ENCODE results near the gene PID1. TPM values are rescaled to one million over a fixed set of nuclear protein-coding genes. Genes with fewer than 3 reads are reported as not detected.

PID1 gene, protein sequence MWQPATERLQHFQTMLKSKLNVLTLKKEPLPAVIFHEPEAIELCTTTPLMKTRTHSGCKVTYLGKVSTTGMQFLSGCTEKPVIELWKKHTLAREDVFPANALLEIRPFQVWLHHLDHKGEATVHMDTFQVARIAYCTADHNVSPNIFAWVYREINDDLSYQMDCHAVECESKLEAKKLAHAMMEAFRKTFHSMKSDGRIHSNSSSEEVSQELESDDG
- total RNA-seq: 1.0 TPM
- polyA plus RNA-seq: 5.2 TPM
- long read RNA-seq, donor 1: 0 reads
- long read RNA-seq, donor 2, partial matches to known transcripts: 0 of 2 reads
- long read RNA-seq, donor 2, other reads (novel, unspliced or antisense): 0 of 2 reads
- long read RNA-seq, donor 3, partial matches to known transcripts: 0 of 1 reads
- long read RNA-seq, donor 3, other reads (novel, unspliced or antisense): 0 of 1 reads
- long read RNA-seq, donor 4, partial matches to known transcripts: 0 of 1 reads
- long read RNA-seq, donor 4, other reads (novel, unspliced or antisense): 0 of 1 reads
- long read RNA-seq, donor 5, partial matches to known transcripts: 0 of 2 reads
- long read RNA-seq, donor 5, other reads (novel, unspliced or antisense): 0 of 2 reads
- long read RNA-seq, donor 6, partial matches to known transcripts: 0 of 2 reads
- long read RNA-seq, donor 6, other reads (novel, unspliced or antisense): 0 of 2 reads
- long read RNA-seq, donor 7, partial matches to known transcripts: 0 of 1 reads
- long read RNA-seq, donor 7, other reads (novel, unspliced or antisense): 0 of 1 reads
- long read RNA-seq, donor 8: 0 reads
- long read RNA-seq, donor 9, partial matches to known transcripts: 0 of 1 reads
- long read RNA-seq, donor 9, other reads (novel, unspliced or antisense): 0 of 1 reads
- long read RNA-seq, donor 10: 0 reads

DNA sequence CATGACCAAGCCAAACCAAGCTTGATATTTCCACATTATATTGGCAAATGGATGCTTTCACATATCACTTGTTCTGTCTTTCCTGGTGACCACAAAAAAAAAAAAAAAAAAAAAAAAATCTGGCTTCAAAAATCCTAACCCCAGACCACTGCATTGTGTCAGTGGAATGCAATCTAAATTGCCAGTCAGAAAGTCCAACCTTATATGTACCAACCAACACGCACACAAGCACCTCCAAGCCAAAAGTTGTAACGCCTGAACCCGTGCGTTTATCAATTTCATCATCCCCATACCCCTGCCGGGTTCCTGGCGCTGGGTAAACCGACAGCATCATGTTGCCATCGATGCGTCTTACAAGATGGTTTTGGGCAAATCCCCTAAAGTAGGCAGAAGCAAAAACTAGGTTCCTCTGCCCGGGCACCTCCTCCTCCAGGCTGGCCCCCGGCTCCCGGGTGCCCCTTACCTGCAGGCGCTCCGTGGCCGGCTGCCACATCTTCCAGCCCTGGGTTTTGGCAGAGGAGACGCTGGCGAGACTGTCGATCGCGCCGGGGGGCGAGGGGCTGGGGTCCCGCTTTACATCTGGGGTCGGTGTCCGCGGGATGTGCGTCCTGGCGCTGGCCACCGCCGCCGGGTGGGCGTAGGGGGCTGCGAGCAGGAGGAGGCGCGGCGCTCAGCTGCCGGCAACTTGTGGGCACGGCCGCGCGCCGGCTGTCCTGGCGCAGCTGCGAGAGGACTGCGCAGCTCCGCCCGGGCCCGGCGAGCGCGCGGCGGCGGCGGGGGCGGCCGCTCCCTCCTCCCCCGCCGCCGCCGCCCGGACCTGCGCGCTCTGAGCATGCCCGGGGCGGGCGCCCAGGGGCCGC is at the start of gene PID1:
PID1 (minus strand) TSS at position 737 of the 860 bp plus-strand sequence; CDS start at position 493, 244 bp downstream.
- Histone ChIP-seq H3K9me3 (ENCODE audit: control insufficient read depth in 2 of 2, insufficient read depth in 1 of 2, low read length in 1 of 2) (no peaks in the 10 kb centered on the region), H3K27ac (ENCODE audit: low read depth in 1 of 2, low read length in 1 of 2) (no peak within 1 kb of the TSS), H3K36me3 (ENCODE audit: control insufficient read depth in 2 of 2, insufficient read depth in 2 of 2, low read length in 1 of 2) (no peaks in the 10 kb centered on the region), H3K27me3 (ENCODE audit: control insufficient read depth in 2 of 2, insufficient read depth in 1 of 2, low read length in 1 of 2) (peaks cover 18 to 30% of the 10 kb centered on the region in 2 donors), H3K4me3 (ENCODE audit: low read length in 2 of 2) (peak within 1 kb of the TSS in 1 of 2 donors; percentile 27), H3K4me1 (ENCODE audit: control insufficient read depth in 2 of 2, insufficient read depth in 2 of 2, low read length in 2 of 2) (no peaks in the 10 kb centered on the region)
- WGBS: 6% methylated on average over 68 of the region's 68 CpGs
- no peak for DNase-seq (ENCODE audit: low read depth in 6 of 9, low spot score in 9 of 9)

DNA sequence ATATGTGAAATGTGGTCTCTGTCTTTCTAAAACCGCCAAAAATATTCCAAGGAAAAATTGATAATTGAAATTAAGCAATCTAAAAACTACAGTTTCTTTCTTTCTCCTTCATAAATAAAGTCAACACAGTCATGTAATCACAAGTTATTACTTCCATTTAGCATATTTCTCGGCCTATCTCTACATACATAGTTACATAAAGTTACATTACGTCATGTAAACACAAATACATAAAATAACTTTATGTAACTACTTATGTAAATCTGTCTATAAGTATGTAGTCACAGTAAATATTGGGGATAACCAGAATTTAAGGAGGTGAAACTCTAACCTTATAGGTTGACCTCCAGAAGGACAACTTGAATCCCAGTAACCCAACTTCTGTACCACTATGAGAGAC is 48.5 kb upstream of the PID1 start:
- 92% methylated on average over 3 of the region's 3 CpGs for WGBS
- H3K27me3 ChIP-seq (ENCODE audit: control insufficient read depth in 2 of 2, insufficient read depth in 1 of 2, low read length in 1 of 2): no peaks in the 10 kb centered on the region
- no peaks in the 10 kb centered on the region for H3K36me3 ChIP-seq (ENCODE audit: control insufficient read depth in 2 of 2, insufficient read depth in 2 of 2, low read length in 1 of 2)
- no peaks in the 10 kb centered on the region for H3K4me1 ChIP-seq (ENCODE audit: control insufficient read depth in 2 of 2, insufficient read depth in 2 of 2, low read length in 2 of 2)
- H3K27ac ChIP-seq (ENCODE audit: low read depth in 1 of 2, low read length in 1 of 2): no peak overlapping the region
- no peak overlapping the region for H3K4me3 ChIP-seq (ENCODE audit: low read length in 2 of 2)
- no peak for DNase-seq (ENCODE audit: low read depth in 6 of 9, low spot score in 9 of 9)
- H3K9me3 ChIP-seq (ENCODE audit: control insufficient read depth in 2 of 2, insufficient read depth in 1 of 2, low read length in 1 of 2): no peaks in the 10 kb centered on the region

DNA sequence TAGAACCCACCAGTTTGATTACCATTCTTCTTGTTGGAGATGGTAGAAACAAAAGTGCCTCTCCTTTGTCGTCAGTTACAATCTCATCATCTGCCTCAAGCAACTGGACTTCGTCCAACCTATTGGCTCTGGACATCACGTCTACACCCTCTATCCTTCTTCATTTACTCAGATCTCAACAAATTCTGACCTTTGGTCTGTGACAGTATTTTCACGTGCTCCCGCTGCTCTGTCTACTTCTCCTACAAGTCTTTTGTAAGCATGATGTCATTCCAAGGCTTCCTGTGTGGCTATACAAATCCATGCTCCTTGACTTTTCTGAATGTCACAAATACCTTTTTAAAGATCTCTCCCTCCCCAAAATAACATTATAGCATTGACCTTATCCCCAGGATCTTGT is 43.0 kb upstream of the PID1 start:
- Histone ChIP-seq H3K9me3 (ENCODE audit: control insufficient read depth in 2 of 2, insufficient read depth in 1 of 2, low read length in 1 of 2) (no peaks in the 10 kb centered on the region), H3K27me3 (ENCODE audit: control insufficient read depth in 2 of 2, insufficient read depth in 1 of 2, low read length in 1 of 2) (no peaks in the 10 kb centered on the region), H3K36me3 (ENCODE audit: control insufficient read depth in 2 of 2, insufficient read depth in 2 of 2, low read length in 1 of 2) (no peaks in the 10 kb centered on the region), H3K4me3 (ENCODE audit: low read length in 2 of 2) (no peak overlapping the region), H3K27ac (ENCODE audit: low read depth in 1 of 2, low read length in 1 of 2) (no peak overlapping the region), H3K4me1 (ENCODE audit: control insufficient read depth in 2 of 2, insufficient read depth in 2 of 2, low read length in 2 of 2) (no peaks in the 10 kb centered on the region)
- 92% methylated on average over 5 of the region's 5 CpGs for WGBS
- no peak for DNase-seq (ENCODE audit: low read depth in 6 of 9, low spot score in 9 of 9)

DNA sequence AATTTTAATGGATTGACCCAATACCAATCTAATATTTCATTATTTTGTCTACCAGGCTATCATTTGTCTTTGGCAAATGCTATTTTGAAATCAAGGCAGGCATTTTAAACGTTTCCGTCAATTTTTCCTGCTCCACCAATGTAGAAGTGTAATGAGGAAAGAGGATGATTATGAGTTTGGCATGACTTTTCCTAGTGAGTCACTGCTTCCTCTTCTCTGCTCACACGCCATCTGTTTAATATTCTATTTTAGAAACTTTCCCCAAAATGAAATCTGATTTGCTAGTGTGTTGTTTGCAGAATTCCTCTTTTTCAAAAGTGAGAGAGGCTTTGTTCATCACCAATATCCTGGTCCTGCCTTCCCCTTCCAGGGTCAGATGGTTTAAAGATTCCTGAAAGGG is 42.5 kb upstream of the PID1 start:
- Histone ChIP-seq H3K27me3 (ENCODE audit: control insufficient read depth in 2 of 2, insufficient read depth in 1 of 2, low read length in 1 of 2) (no peaks in the 10 kb centered on the region), H3K4me1 (ENCODE audit: control insufficient read depth in 2 of 2, insufficient read depth in 2 of 2, low read length in 2 of 2) (no peaks in the 10 kb centered on the region), H3K4me3 (ENCODE audit: low read length in 2 of 2) (no peak overlapping the region), H3K36me3 (ENCODE audit: control insufficient read depth in 2 of 2, insufficient read depth in 2 of 2, low read length in 1 of 2) (no peaks in the 10 kb centered on the region), H3K9me3 (ENCODE audit: control insufficient read depth in 2 of 2, insufficient read depth in 1 of 2, low read length in 1 of 2) (no peaks in the 10 kb centered on the region), H3K27ac (ENCODE audit: low read depth in 1 of 2, low read length in 1 of 2) (no peak overlapping the region)
- WGBS: 85% methylated on average over 3 of the region's 3 CpGs
- DNase-seq (ENCODE audit: low read depth in 6 of 9, low spot score in 9 of 9): no peak

DNA sequence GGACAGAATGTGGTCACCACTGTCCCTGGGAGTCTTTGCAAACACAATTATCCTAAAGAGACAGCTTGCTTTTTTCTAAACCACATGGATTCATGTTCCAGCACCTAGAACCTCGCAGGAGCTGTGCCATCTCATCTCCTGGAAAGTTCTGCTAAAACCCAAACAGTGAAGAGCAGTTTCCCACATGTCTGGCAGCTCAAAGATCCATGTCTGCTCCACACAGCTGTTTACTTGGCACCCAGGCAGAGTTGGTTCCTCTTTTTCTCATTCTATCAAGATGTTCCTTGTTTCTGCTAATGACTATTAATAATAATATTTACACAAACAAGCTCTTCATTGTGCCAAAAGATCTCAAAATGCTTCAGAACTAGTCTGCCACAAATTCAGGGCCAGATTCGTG is 30.1 kb upstream of the PID1 start:
- H3K27me3 ChIP-seq (ENCODE audit: control insufficient read depth in 2 of 2, insufficient read depth in 1 of 2, low read length in 1 of 2): no peaks in the 10 kb centered on the region
- WGBS: 62% methylated on average over 2 of the region's 2 CpGs
- no peak overlapping the region for H3K4me3 ChIP-seq (ENCODE audit: low read length in 2 of 2)
- H3K9me3 ChIP-seq (ENCODE audit: control insufficient read depth in 2 of 2, insufficient read depth in 1 of 2, low read length in 1 of 2): no peaks in the 10 kb centered on the region
- no peaks in the 10 kb centered on the region for H3K36me3 ChIP-seq (ENCODE audit: control insufficient read depth in 2 of 2, insufficient read depth in 2 of 2, low read length in 1 of 2)
- no peak overlapping the region for H3K27ac ChIP-seq (ENCODE audit: low read depth in 1 of 2, low read length in 1 of 2)
- H3K4me1 ChIP-seq (ENCODE audit: control insufficient read depth in 2 of 2, insufficient read depth in 2 of 2, low read length in 2 of 2): no peaks in the 10 kb centered on the region
- DNase-seq (ENCODE audit: low read depth in 6 of 9, low spot score in 9 of 9): no peak

DNA sequence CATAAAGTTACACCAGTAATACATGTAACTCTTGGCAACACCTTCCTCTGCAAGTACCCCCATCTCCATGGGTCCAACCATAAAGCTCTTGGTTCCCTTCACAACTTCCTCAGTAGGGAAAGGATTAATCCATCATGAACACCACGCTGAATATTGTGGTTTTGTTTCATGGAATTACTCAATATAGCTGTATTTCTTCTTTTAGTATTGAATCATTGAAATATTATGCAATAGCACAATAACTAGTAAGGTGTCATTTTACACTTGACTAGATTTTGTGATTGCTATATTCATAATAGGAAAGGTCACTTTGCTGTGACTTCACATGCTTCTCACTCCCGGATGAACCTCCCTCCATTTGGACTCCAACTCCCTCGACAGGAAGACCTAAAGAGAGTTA is 29.7 kb upstream of the PID1 start:
- Histone ChIP-seq H3K9me3 (ENCODE audit: control insufficient read depth in 2 of 2, insufficient read depth in 1 of 2, low read length in 1 of 2) (no peaks in the 10 kb centered on the region), H3K4me3 (ENCODE audit: low read length in 2 of 2) (no peak overlapping the region), H3K27me3 (ENCODE audit: control insufficient read depth in 2 of 2, insufficient read depth in 1 of 2, low read length in 1 of 2) (no peaks in the 10 kb centered on the region), H3K27ac (ENCODE audit: low read depth in 1 of 2, low read length in 1 of 2) (no peak overlapping the region), H3K4me1 (ENCODE audit: control insufficient read depth in 2 of 2, insufficient read depth in 2 of 2, low read length in 2 of 2) (no peaks in the 10 kb centered on the region), H3K36me3 (ENCODE audit: control insufficient read depth in 2 of 2, insufficient read depth in 2 of 2, low read length in 1 of 2) (no peaks in the 10 kb centered on the region)
- 81% methylated on average over 3 of the region's 3 CpGs for WGBS
- no peak for DNase-seq (ENCODE audit: low read depth in 6 of 9, low spot score in 9 of 9)

DNA sequence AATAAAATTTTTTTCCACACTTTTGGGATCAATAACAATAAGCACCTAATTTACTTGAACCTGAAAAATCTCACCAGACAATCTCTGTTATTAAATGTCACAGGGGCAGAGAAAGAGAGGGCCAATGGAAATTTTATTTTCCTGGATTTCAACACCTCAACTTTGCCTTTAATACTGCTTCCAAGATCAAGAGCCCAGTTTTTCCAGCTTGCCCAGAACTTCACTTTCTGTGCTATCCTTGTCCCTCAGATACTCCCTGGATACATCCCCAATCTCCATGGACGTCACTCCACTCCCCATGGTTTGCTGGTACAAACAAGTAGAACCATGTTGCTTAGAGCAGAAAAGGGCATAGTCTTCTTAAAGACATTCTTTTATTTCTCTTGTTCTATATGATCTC is 29.3 kb upstream of the PID1 start:
- 84% methylated on average over 1 of the region's 1 CpG for WGBS
- no peak overlapping the region for H3K27ac ChIP-seq (ENCODE audit: low read depth in 1 of 2, low read length in 1 of 2)
- no peaks in the 10 kb centered on the region for H3K9me3 ChIP-seq (ENCODE audit: control insufficient read depth in 2 of 2, insufficient read depth in 1 of 2, low read length in 1 of 2)
- DNase-seq (ENCODE audit: low read depth in 6 of 9, low spot score in 9 of 9): no peak
- H3K4me3 ChIP-seq (ENCODE audit: low read length in 2 of 2): no peak overlapping the region
- no peaks in the 10 kb centered on the region for H3K4me1 ChIP-seq (ENCODE audit: control insufficient read depth in 2 of 2, insufficient read depth in 2 of 2, low read length in 2 of 2)
- no peaks in the 10 kb centered on the region for H3K27me3 ChIP-seq (ENCODE audit: control insufficient read depth in 2 of 2, insufficient read depth in 1 of 2, low read length in 1 of 2)
- no peaks in the 10 kb centered on the region for H3K36me3 ChIP-seq (ENCODE audit: control insufficient read depth in 2 of 2, insufficient read depth in 2 of 2, low read length in 1 of 2)

DNA sequence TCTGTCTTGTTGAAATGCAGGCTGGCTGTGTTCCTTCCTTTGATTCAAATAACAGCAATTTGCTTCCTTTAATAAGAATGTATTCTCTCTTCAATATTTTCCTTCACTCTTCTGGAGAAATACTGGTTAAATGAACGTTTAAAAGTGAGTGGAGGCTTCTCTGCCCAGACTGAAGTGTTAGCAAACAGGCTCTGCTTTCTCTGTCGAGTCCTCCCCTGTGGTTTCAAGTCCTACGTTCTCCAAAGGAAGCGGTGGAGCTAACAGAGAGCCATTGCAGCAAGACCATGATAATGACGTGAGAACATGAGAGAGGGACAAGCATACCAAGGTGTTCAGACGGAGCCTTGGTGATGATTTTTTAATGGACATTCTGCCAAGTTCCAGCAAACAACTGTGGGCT is 26.2 kb upstream of the PID1 start:
- DNase-seq (ENCODE audit: low read depth in 6 of 9, low spot score in 9 of 9): no peak
- Histone ChIP-seq H3K9me3 (ENCODE audit: control insufficient read depth in 2 of 2, insufficient read depth in 1 of 2, low read length in 1 of 2) (no peaks in the 10 kb centered on the region), H3K36me3 (ENCODE audit: control insufficient read depth in 2 of 2, insufficient read depth in 2 of 2, low read length in 1 of 2) (no peaks in the 10 kb centered on the region), H3K27me3 (ENCODE audit: control insufficient read depth in 2 of 2, insufficient read depth in 1 of 2, low read length in 1 of 2) (no peaks in the 10 kb centered on the region), H3K4me1 (ENCODE audit: control insufficient read depth in 2 of 2, insufficient read depth in 2 of 2, low read length in 2 of 2) (no peaks in the 10 kb centered on the region), H3K4me3 (ENCODE audit: low read length in 2 of 2) (no peak overlapping the region), H3K27ac (ENCODE audit: low read depth in 1 of 2, low read length in 1 of 2) (no peak overlapping the region)
- 67% methylated on average over 6 of the region's 6 CpGs for WGBS

All from thymus (tissue), 14 donors.